ENCODE measurements around the gene RPL36AL. TPM values are rescaled to one million over a fixed set of nuclear protein-coding genes. Genes with fewer than 3 reads are reported as not detected.
A peak's percentile ranks its signal among the peaks of the same experiment; 100 is the strongest.

Gene RPL36AL
- polyA plus RNA-seq, 1 of the 3 experiments (the other 2 are of a cell fraction) = 337 TPM

GRCh38 chr14:49586673-49587460, 33.6 kb downstream of the RPL36AL start (continued):
- TF ChIP-seq ZBTB33 (IDR thresholded peaks at IDR 0.05; ENCODE audit: borderline replicate concordance, low read depth) = no peak
- no peak for TF ChIP-seq FOXM1 (IDR thresholded peaks at IDR 0.05; ENCODE audit: low read depth)
- peak; percentile 30; the same call in 1 of the 2 replicates for TF ChIP-seq RAD21 (IDR thresholded peaks at IDR 0.05; ENCODE audit: low read length)
- TF ChIP-seq EP300 (IDR thresholded peaks at IDR 0.05; ENCODE audit: borderline replicate concordance in 1 of 2, low read depth in 1 of 2, low read length in 1 of 2) = no peak

- Histone ChIP-seq H4K20me1 (ENCODE audit: insufficient read depth) (peaks cover 43% of the 10 kb centered on the region), H3K4me2 (peak within 1 kb of the TSS; percentile 81), H2AFZ (ENCODE audit: low read depth) (peak within 1 kb of the TSS; percentile 86), H3K36me3 (replicated peaks in 1 of 2; ENCODE audit: control insufficient read depth in 1 of 2, insufficient read depth in 2 of 2, low read length in 1 of 2) (peaks cover 24 to 33% of the 10 kb centered on the region in 2 experiments), H3K27ac (ENCODE audit: low read depth in 2 of 2, low read length in 1 of 2) (peak within 1 kb of the TSS; percentile 82 to 84), H3K79me2 (ENCODE audit: insufficient read depth) (peaks cover 52% of the 10 kb centered on the region), H3K4me1 (ENCODE audit: control insufficient read depth in 1 of 2, insufficient read depth in 2 of 2, low read depth in 1 of 2, low read length in 1 of 2) (peaks cover 3 to 7% of the 10 kb centered on the region in 2 experiments; a peak in 1 of 4 replicates), H3K9me3 (no peaks in the 10 kb centered on the region), H3F3A (replicated peaks; ENCODE audit: insufficient read depth) (peaks cover 26% of the 10 kb centered on the region), H3K4me3 (ENCODE audit: low read depth in 2 of 2, low read length in 1 of 2) (peak within 1 kb of the TSS; percentile 72 to 91), H3K9me2 (no peaks in the 10 kb centered on the region), H3K9ac (peak within 1 kb of the TSS; percentile 87), H3K27me3 (ENCODE audit: insufficient read depth) (no peaks in the 10 kb centered on the region)
- WGBS (ENCODE audit: low lambda C conversion rate) = under 1% methylated on average over 32 of the region's 55 CpGs
- ChIA-PET CTCF (interaction anchor here (1.0 to 3.8 kb wide), 17 partner anchors 7 to 125 kb away, joined by 3 to 51 read pairs (median 6); partner anchors contain the start of genes LRR1, MGAT2, POLE2 and RPL36AL), POLR2A (interaction anchor here (0.6 to 3.6 kb wide), 6 partner anchors 12 to 48 kb away, joined by 4 to 19 read pairs (median 6); partner anchors contain the start of genes LRR1, MGAT2 and RPL36AL)
- DNase-seq = peak; percentile 89
- TF ChIP-seq GABPA (IDR thresholded peaks at IDR 0.05; ENCODE audit: low read depth) (no peak; the same call in 1 of the 2 replicates), NRF1 (IDR thresholded peaks at IDR 0.05; ENCODE audit: low read depth, low read length) (peak; percentile 94), IRF3 (IDR thresholded peaks at IDR 0.05; ENCODE audit: low read depth, low read length) (no peak), EP300 (IDR thresholded peaks at IDR 0.05; ENCODE audit: borderline replicate concordance in 1 of 2, low read depth in 1 of 2, low read length in 1 of 2) (peak in 1 of 2 experiments; percentile 28; a peak in 1 of 4 replicates), MXI1 (IDR thresholded peaks at IDR 0.05; ENCODE audit: low read depth, low read length) (peak; percentile 86), SIN3A (IDR thresholded peaks at IDR 0.05; ENCODE audit: borderline replicate concordance, low read depth, low read length) (peak; percentile 43; the same call in 1 of the 2 replicates), TCF12 (IDR thresholded peaks at IDR 0.05) (no peak), JUND (IDR thresholded peaks at IDR 0.05) (peak; percentile 63), USF1 (IDR thresholded peaks at IDR 0.05; ENCODE audit: borderline replicate concordance, low read depth) (no peak), POLR2AphosphoS5 (IDR thresholded peaks at IDR 0.05; ENCODE audit: low read depth, low read length) (peak; percentile 97), ZBTB33 (IDR thresholded peaks at IDR 0.05; ENCODE audit: borderline replicate concordance, low read depth) (no peak), TEAD4 (IDR thresholded peaks at IDR 0.05; ENCODE audit: borderline replicate concordance, insufficient read depth) (peak; percentile 64; the same call in 1 of the 2 replicates), YY1 (IDR thresholded peaks at IDR 0.05; ENCODE audit: low read depth) (peak; percentile 89), ELF1 (IDR thresholded peaks at IDR 0.05) (peak; percentile 45; the same call in 1 of the 2 replicates), EZH2phosphoT487 (IDR thresholded peaks at IDR 0.05; ENCODE audit: borderline replicate concordance, low read depth) (no peak), TAF1 (IDR thresholded peaks at IDR 0.05; ENCODE audit: borderline replicate concordance, low read depth, low read length) (peak; percentile 86), MAX (IDR thresholded peaks at IDR 0.05; ENCODE audit: low read depth) (peak; percentile 86), FOSL2 (IDR thresholded peaks at IDR 0.05; ENCODE audit: borderline replicate concordance, low read depth) (peak; percentile 65; the same call in 1 of the 2 replicates), RFX5 (IDR thresholded peaks at IDR 0.05; ENCODE audit: low read length) (peak; percentile 58; the same call in 1 of the 2 replicates), SMC3 (IDR thresholded peaks at IDR 0.05; ENCODE audit: low read depth, low read length) (no peak)
Observed at GRCh38 chr14:49585803-49586672, 34.4 kb downstream of the RPL36AL start, which contains the start of gene RPS29. Gene RPS29, minus strand, starts transcription at chr14:49586380. Its CDS starts 34 bp downstream, at chr14:49586346.
